ENCODE data around the gene SOWAHC. TPM values are rescaled to one million over a fixed set of nuclear protein-coding genes. Genes with fewer than 3 reads are reported as not detected.

The SOWAHC gene
- total RNA-seq, 1 donor from 2014 or later, result 5.7 TPM

DNA sequence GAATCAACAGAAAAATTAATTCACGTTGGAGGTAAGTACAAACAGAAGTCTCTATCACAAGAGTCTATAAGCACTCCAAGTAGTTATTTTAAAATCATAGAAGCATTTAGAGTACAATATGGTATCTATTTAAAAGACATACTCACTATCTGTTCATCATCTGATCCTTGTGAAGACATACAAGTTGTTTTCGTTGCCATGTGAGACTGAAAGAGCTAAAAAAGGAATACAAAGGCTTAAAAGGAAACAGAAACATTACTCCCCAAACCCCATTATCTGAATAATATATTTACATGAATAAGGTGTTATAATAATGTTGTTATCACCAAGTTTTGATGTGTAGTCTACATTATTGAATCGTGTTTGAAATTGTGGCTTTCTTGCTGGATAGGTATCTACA, 21.3 kb upstream of the SOWAHC start:
- H3K27ac ChIP-seq, result no peak overlapping the region
- Mint-ChIP-seq H3K36me3 (peaks cover 21% of the 10 kb centered on the region), H3K27ac (no peak overlapping the region), H3K4me3 (no peak overlapping the region), H3K27me3 (ENCODE audit: insufficient read depth, low read depth) (no peaks in the 10 kb centered on the region), H3K4me1 (peaks cover 11% of the 10 kb centered on the region), H3K9me3 (no peaks in the 10 kb centered on the region)
- no peaks in the 10 kb centered on the region for H3K4me1 ChIP-seq
- no peaks in the 10 kb centered on the region for H3K27me3 ChIP-seq
- peaks cover 94% of the 10 kb centered on the region for H3K79me2 ChIP-seq (ENCODE audit: low read depth)
- TF ChIP-seq, protein P1, sequence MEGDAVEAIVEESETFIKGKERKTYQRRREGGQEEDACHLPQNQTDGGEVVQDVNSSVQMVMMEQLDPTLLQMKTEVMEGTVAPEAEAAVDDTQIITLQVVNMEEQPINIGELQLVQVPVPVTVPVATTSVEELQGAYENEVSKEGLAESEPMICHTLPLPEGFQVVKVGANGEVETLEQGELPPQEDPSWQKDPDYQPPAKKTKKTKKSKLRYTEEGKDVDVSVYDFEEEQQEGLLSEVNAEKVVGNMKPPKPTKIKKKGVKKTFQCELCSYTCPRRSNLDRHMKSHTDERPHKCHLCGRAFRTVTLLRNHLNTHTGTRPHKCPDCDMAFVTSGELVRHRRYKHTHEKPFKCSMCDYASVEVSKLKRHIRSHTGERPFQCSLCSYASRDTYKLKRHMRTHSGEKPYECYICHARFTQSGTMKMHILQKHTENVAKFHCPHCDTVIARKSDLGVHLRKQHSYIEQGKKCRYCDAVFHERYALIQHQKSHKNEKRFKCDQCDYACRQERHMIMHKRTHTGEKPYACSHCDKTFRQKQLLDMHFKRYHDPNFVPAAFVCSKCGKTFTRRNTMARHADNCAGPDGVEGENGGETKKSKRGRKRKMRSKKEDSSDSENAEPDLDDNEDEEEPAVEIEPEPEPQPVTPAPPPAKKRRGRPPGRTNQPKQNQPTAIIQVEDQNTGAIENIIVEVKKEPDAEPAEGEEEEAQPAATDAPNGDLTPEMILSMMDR (IDR thresholded peaks at IDR 0.05), result no peak
- TF ChIP-seq EZH2phosphoT487 (IDR thresholded peaks at IDR 0.05) (no peak), EZH2 (IDR thresholded peaks at IDR 0.05) (no peak)
- H3K9me3 ChIP-seq (ENCODE audit: low read depth), result no peaks in the 10 kb centered on the region
- DNase-seq (ENCODE audit: low spot score), result no peak
- no peak overlapping the region for H3K4me3 ChIP-seq
- no peak overlapping the region for H2AFZ ChIP-seq (replicated peaks)
- H3K36me3 ChIP-seq, result no peaks in the 10 kb centered on the region
- H3K4me2 ChIP-seq, result no peak overlapping the region
- no peaks in the 10 kb centered on the region for H3F3A ChIP-seq (ENCODE audit: low read depth)
- H3K9ac ChIP-seq, result no peak overlapping the region
- H4K20me1 ChIP-seq (ENCODE audit: low read depth), result peaks cover 21% of the 10 kb centered on the region

DNA sequence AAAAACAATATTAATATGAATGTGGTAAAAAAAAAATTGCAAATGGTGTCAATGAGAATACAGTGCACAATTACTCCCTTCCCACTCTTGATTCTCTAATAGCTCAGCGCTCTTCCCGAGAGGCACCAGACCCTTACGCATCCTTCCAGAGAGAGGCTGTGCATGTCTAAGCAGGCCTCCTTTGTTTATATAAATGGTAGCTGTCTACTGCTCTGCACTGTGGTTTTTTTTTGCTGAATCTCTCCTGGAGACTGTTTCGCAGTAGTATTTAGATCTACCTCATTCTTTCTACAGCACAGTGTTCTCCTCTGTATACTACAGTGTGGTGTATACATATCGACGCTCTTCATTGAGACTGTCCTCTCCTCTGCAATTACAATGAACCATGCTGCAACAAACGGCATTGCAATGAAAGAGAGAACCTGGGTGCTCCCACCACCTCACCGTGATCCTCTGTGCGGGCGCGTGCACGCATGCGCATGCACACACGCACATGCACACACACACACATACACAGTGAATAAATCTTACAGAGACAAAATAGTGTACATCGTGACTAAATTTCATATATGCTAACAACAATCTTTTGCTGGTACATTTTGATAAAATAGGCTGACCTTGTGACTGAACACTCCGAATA, 19.8 kb upstream of the SOWAHC start:
- Mint-ChIP-seq H3K4me3 (no peak overlapping the region), H3K27me3 (ENCODE audit: insufficient read depth, low read depth) (no peaks in the 10 kb centered on the region), H3K9me3 (no peaks in the 10 kb centered on the region), H3K27ac (no peak overlapping the region), H3K36me3 (peaks cover 18% of the 10 kb centered on the region), H3K4me1 (peaks cover 11% of the 10 kb centered on the region)
- no peak overlapping the region for H2AFZ ChIP-seq (replicated peaks)
- H3K4me2 ChIP-seq, result no peak overlapping the region
- H3F3A ChIP-seq (ENCODE audit: low read depth), result no peaks in the 10 kb centered on the region
- no peak overlapping the region for H3K9ac ChIP-seq
- no peak overlapping the region for H3K27ac ChIP-seq
- H3K27me3 ChIP-seq, result no peaks in the 10 kb centered on the region
- H3K4me1 ChIP-seq, result no peaks in the 10 kb centered on the region
- H3K79me2 ChIP-seq (ENCODE audit: low read depth), result peaks cover 94% of the 10 kb centered on the region
- no peak overlapping the region for H3K4me3 ChIP-seq
- H4K20me1 ChIP-seq (ENCODE audit: low read depth), result peaks cover 25% of the 10 kb centered on the region
- TF ChIP-seq, protein P1 (IDR thresholded peaks at IDR 0.05), result no peak
- TF ChIP-seq EZH2phosphoT487 (IDR thresholded peaks at IDR 0.05) (no peak), EZH2 (IDR thresholded peaks at IDR 0.05) (no peak)
- H3K9me3 ChIP-seq (ENCODE audit: low read depth), result no peaks in the 10 kb centered on the region
- H3K36me3 ChIP-seq, result no peaks in the 10 kb centered on the region
- no peak for DNase-seq (ENCODE audit: low spot score)

DNA sequence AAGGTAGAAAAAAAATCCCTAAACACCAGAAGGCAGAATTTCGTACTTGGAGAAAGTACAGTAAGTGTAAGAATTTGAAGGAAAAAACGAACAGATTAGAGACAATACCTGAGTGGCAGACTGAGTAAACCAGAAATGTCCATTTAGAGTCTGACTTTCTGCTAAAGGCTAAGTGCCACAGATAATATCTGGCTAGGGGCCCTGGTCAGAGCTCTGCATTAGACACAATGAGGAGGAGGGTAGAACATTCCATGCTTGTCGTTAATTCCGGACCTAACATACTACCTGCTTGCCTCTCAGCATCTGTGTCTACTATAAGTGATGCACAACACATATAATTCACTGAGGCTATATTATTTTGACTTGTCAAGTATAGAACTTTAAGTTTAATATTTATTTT, 18.5 kb upstream of the SOWAHC start:
- peaks cover 30% of the 10 kb centered on the region for H4K20me1 ChIP-seq (ENCODE audit: low read depth)
- no peaks in the 10 kb centered on the region for H3K27me3 Mint-ChIP-seq (ENCODE audit: insufficient read depth, low read depth)
- H3F3A ChIP-seq (ENCODE audit: low read depth), result no peaks in the 10 kb centered on the region
- H3K9me3 Mint-ChIP-seq, result no peaks in the 10 kb centered on the region
- no peaks in the 10 kb centered on the region for H3K9me3 ChIP-seq (ENCODE audit: low read depth)
- peaks cover 5% of the 10 kb centered on the region for H3K4me1 ChIP-seq
- H3K4me2 ChIP-seq, result no peak overlapping the region
- no peak for DNase-seq (ENCODE audit: low spot score)
- no peaks in the 10 kb centered on the region for H3K36me3 ChIP-seq
- peaks cover 100% of the 10 kb centered on the region for H3K79me2 ChIP-seq (ENCODE audit: low read depth)
- H3K4me3 Mint-ChIP-seq, result no peak overlapping the region
- peaks cover 19% of the 10 kb centered on the region for H3K36me3 Mint-ChIP-seq
- H3K27ac Mint-ChIP-seq, result no peak overlapping the region
- no peak for TF ChIP-seq EZH2phosphoT487 (IDR thresholded peaks at IDR 0.05)
- TF ChIP-seq, protein P1 (IDR thresholded peaks at IDR 0.05), result no peak
- no peak for TF ChIP-seq EZH2 (IDR thresholded peaks at IDR 0.05)
- peaks cover 11% of the 10 kb centered on the region for H3K4me1 Mint-ChIP-seq
- no peak overlapping the region for H3K9ac ChIP-seq
- no peaks in the 10 kb centered on the region for H3K27me3 ChIP-seq
- no peak overlapping the region for H2AFZ ChIP-seq (replicated peaks)
- no peak overlapping the region for H3K4me3 ChIP-seq
- H3K27ac ChIP-seq, result no peak overlapping the region
